HepG2 (cell line): ENCODE measurements around the gene ZNF652. TPM values are rescaled to one million over a fixed set of nuclear protein-coding genes. Genes with fewer than 3 reads are reported as not detected.

ENCODE experiments used
- ARNT2 ChIP-seq: sonication (generic); formaldehyde crosslinking; IDR thresholded peaks from 2 replicates; pipeline ENCODE4 v1.8.0; 2022; ENCODE audit warnings: mild to moderate bottlenecking, low read depth, missing genetic modification reagents, moderate library complexity
- CEBPB ChIP-seq: IDR thresholded peaks from 2 replicates; pipeline ENCODE4 v1.6.1; 2011; ENCODE audit warnings: low read depth, low read length, improper control_type of control experiment, borderline replicate concordance
- DPF2 ChIP-seq: sonication (generic); formaldehyde crosslinking; IDR thresholded peaks from 2 replicates; pipeline ENCODE4 v1.4.0; 2020; ENCODE audit warnings: mild to moderate bottlenecking, low read depth, missing genetic modification reagents, borderline replicate concordance
- E2F1 ChIP-seq: sonication (generic); formaldehyde crosslinking; IDR thresholded peaks from 2 replicates; pipeline ENCODE4 v1.5.0; 2020; ENCODE audit warnings: missing genetic modification reagents
- FOXP4 ChIP-seq: sonication (generic); formaldehyde crosslinking; IDR thresholded peaks from 2 replicates; pipeline ENCODE4 v1.4.0; 2020; ENCODE audit warnings: missing genetic modification reagents
- GLI4 ChIP-seq: sonication (generic); formaldehyde crosslinking; IDR thresholded peaks from 2 replicates; pipeline ENCODE4 v1.5.1; 2020; ENCODE audit warnings: missing genetic modification reagents, mild to moderate bottlenecking, moderate library complexity, borderline replicate concordance
- HOMEZ ChIP-seq: IDR thresholded peaks from 2 replicates; pipeline ENCODE4 v1.6.1; 2016; ENCODE audit warnings: low read depth
- KDM5A ChIP-seq: fragments of 200-600 bp; sonication (generic); IDR thresholded peaks from 2 replicates; pipeline ENCODE4 v1.7.0; 2018; ENCODE audit warnings: antibody characterized with exemption, mild to moderate bottlenecking, low read length, borderline replicate concordance
- KMT2B ChIP-seq: IDR thresholded peaks from 2 replicates; pipeline ENCODE4 v1.6.1; 2016; ENCODE audit warnings: missing genetic modification reagents, missing compliant biosample characterization
- MED1 ChIP-seq: sonication (generic); formaldehyde crosslinking; IDR thresholded peaks from 2 replicates; pipeline ENCODE4 v1.4.0; 2020; ENCODE audit warnings: missing genetic modification reagents
- NCOA1 ChIP-seq: sonication (generic); formaldehyde crosslinking; IDR thresholded peaks from 2 replicates; pipeline ENCODE4 v1.9.0; 2021; ENCODE audit warnings: missing genetic modification reagents
- NCOA2 ChIP-seq: sonication (generic); formaldehyde crosslinking; IDR thresholded peaks from 2 replicates; pipeline ENCODE4 v1.8.0; 2022; ENCODE audit warnings: inconsistent platforms
- NFIC ChIP-seq: IDR thresholded peaks from 2 replicates; pipeline ENCODE4 v1.6.1; 2012; ENCODE audit warnings: mild to moderate bottlenecking, low read length, inconsistent platforms
- NR3C1 ChIP-seq: sonication (generic); formaldehyde crosslinking; IDR thresholded peaks from 2 replicates; pipeline ENCODE4 v1.4.0; 2020; ENCODE audit warnings: missing genetic modification reagents
- PPARG ChIP-seq: conservative IDR thresholded peaks from 2 replicates; pipeline ENCODE4 v1.6.1; 2016; ENCODE audit warnings: missing biosample characterization, missing genetic modification reagents
- RELA ChIP-seq: sonication (generic); formaldehyde crosslinking; IDR thresholded peaks from 2 replicates; pipeline ENCODE4 v1.4.0; 2020; ENCODE audit warnings: missing genetic modification reagents
- RFXANK ChIP-seq: IDR thresholded peaks from 2 replicates; pipeline ENCODE4 v1.6.1; 2016
- SALL2 ChIP-seq: sonication (generic); formaldehyde crosslinking; IDR thresholded peaks from 2 replicates; pipeline ENCODE4 v1.8.1; 2023; ENCODE audit warnings: mild to moderate bottlenecking, missing genetic modification reagents, inconsistent platforms
- SRSF1 ChIP-seq: fragments of 200-400 bp; formaldehyde crosslinking; optimal IDR thresholded peaks from 2 replicates; pipeline ENCODE3; 2017; ENCODE audit warnings: mild to moderate bottlenecking, low read depth, low read length, moderate library complexity
- STAG1 ChIP-seq: sonication (generic); formaldehyde crosslinking; IDR thresholded peaks from 2 replicates; pipeline ENCODE4 v1.4.0; 2020; ENCODE audit warnings: missing genetic modification reagents
- TARDBP ChIP-seq: sonication (generic); formaldehyde crosslinking; IDR thresholded peaks from 2 replicates; pipeline ENCODE4 v1.8.0; 2022; ENCODE audit warnings: mild to moderate bottlenecking, missing genetic modification reagents
- U2AF1 ChIP-seq: fragments of 200-400 bp; formaldehyde crosslinking; optimal IDR thresholded peaks from 2 replicates; pipeline ENCODE3; 2017; ENCODE audit warnings: mild to moderate bottlenecking, low read depth, low read length
- ZBTB38 ChIP-seq: sonication (generic); formaldehyde crosslinking; IDR thresholded peaks from 2 replicates; pipeline ENCODE4 v1.5.1; 2020; ENCODE audit warnings: mild to moderate bottlenecking, missing genetic modification reagents
- ZNF10 ChIP-seq: sonication (generic); formaldehyde crosslinking; IDR thresholded peaks from 2 replicates; pipeline ENCODE4 v1.4.0; 2020; ENCODE audit warnings: mild to moderate bottlenecking, low read depth, missing genetic modification reagents, borderline replicate concordance
- ZNF589 ChIP-seq: sonication (generic); formaldehyde crosslinking; conservative IDR thresholded peaks from 2 replicates; pipeline ENCODE4 v1.8.0; 2022; ENCODE audit warnings: mild to moderate bottlenecking, moderate library complexity, missing genetic modification reagents
- ZNF841 ChIP-seq: sonication (generic); formaldehyde crosslinking; IDR thresholded peaks from 2 replicates; pipeline ENCODE4 v1.8.1; 2023; ENCODE audit warnings: missing genetic modification reagents, borderline replicate concordance
- polyA plus RNA-seq, 8 experiments: library from polyadenylated mRNA; depleted of rRNA in 3 of 8; stranded (reverse) in 7 of 8; unstranded in 1 of 8; fragments of >200 nt; fragmentation: Illumina TruSeq in 4 of 8; extraction: Trizol in 4 of 8; gene quantifications; 2 replicates each; pipeline versions ENCODE4 v1.2.1 to v1.2.3, GENCODE V29; 2011 to 2016; ENCODE audit warnings: low read depth in 4 of 8, missing spikeins in 1 of 8, mixed read lengths in 1 of 8; ENCODE audit not compliant: insufficient read depth in 1 of 8
- total RNA-seq, 5 experiments: library from RNA; depleted of rRNA; stranded (reverse); fragments of >200 nt; fragmentation: Illumina TruSeq; extraction: Trizol; gene quantifications; 2 replicates each; pipeline ENCODE4 v1.2.3, GENCODE V29; 2016; ENCODE audit warnings: low read depth in 1 of 5

ZNF652 gene
- total and polyA plus RNA-seq, 2 of the 13 experiments (the other 11 are each of a cell fraction or from before 2014, with no cell fraction given), result 16.2 to 30.2 TPM

- TF ChIP-seq HOMEZ (CRISPR knock-in tag) (no peak), TARDBP (CRISPR knock-in tag) (no peak), CEBPB (no peak), PPARG (CRISPR knock-in tag) (no peak), NR3C1 (no peak), RELA (CRISPR knock-in tag) (no peak), RFXANK (CRISPR knock-in tag) (no peak), NCOA1 (CRISPR knock-in tag) (no peak), MED1 (CRISPR knock-in tag) (no peak), KMT2B (CRISPR knock-in tag) (no peak), STAG1 (CRISPR knock-in tag) (no peak), ZBTB38 (no peak), GLI4 (no peak), NCOA2 (CRISPR knock-in tag) (no peak), NFIC (no peak), SALL2 (CRISPR knock-in tag) (0 out of 2 replicates have a peak, but pooled peaks have one; percentile 40), SRSF1 (no peak), ZNF841 (no peak), ARNT2 (CRISPR knock-in tag) (peak; percentile 54; the same call in 1 of the 2 replicates), ZNF589 (no peak), DPF2 (CRISPR knock-in tag) (0 out of 2 replicates have a peak, but pooled peaks have one; percentile 20), U2AF1 (no peak), KDM5A (no peak), E2F1 (no peak), FOXP4 (CRISPR knock-in tag) (no peak), ZNF10 (CRISPR knock-in tag) (no peak)
Measured at GRCh38 chr17:49260011-49260816, 101.8 kb downstream of the ZNF652 start (continued).
